ENCODE measurements around the gene MARCO.

GRCh38 chr2:118994172-118994700 lies 52.2 kb downstream of the MARCO start:
- TF ChIP-seq CTCF (IDR thresholded peaks at IDR 0.05) (no peak), POLR2A (IDR thresholded peaks at IDR 0.05) (no peak), POLR2AphosphoS5 (IDR thresholded peaks at IDR 0.05) (no peak), EP300 (IDR thresholded peaks at IDR 0.05) (no peak)

Data from stomach (tissue), 4 donors.